H9 (cell line): ENCODE results near the gene AADACL3. TPM values are rescaled to one million over a fixed set of nuclear protein-coding genes. Genes with fewer than 3 reads are reported as not detected.

Experiments
- DNase-seq: peaks from one replicate; pipeline ENCODE4 v3.0.0-alpha.2; 2017
- H2AFZ ChIP-seq: one replicate; pipeline ENCODE4 v1.6.1; 2013; ENCODE audit warnings: mild to moderate bottlenecking, low read length, control low read depth, moderate library complexity
- H2AK5ac ChIP-seq: 2 replicates; pipeline ENCODE4 v1.6.1; 2013; ENCODE audit warnings: low read length, control low read depth, mixed read lengths; ENCODE audit not compliant: insufficient read length
- H2BK120ac ChIP-seq: one replicate; pipeline ENCODE4 v1.6.1; 2013; ENCODE audit warnings: low read depth, mild to moderate bottlenecking, low read length, control low read depth, inconsistent platforms; ENCODE audit not compliant: poor library complexity, severe bottlenecking
- H2BK12ac ChIP-seq: 2 replicates; pipeline ENCODE4 v1.6.1; 2013; ENCODE audit warnings: low read length, control low read depth, mixed read lengths, low read depth; ENCODE audit not compliant: insufficient read length
- H2BK15ac ChIP-seq: 2 replicates; pipeline ENCODE4 v1.6.1; 2013; ENCODE audit warnings: low read depth, low read length, control low read depth
- H2BK20ac ChIP-seq: one replicate; pipeline ENCODE4 v1.6.1; 2013; ENCODE audit warnings: low read depth, mild to moderate bottlenecking, low read length, control low read depth, inconsistent platforms; ENCODE audit not compliant: poor library complexity, severe bottlenecking
- H2BK5ac ChIP-seq: 2 replicates; pipeline ENCODE4 v1.6.1; 2013; ENCODE audit warnings: low read length, control low read depth, mixed read lengths; ENCODE audit not compliant: insufficient read length
- H3K14ac ChIP-seq: 2 replicates; pipeline ENCODE4 v1.6.1; 2013; ENCODE audit warnings: low read length, control low read depth; ENCODE audit not compliant: insufficient read depth
- H3K18ac ChIP-seq: 2 replicates; pipeline ENCODE4 v1.6.1; 2013; ENCODE audit warnings: low read depth, mild to moderate bottlenecking, mixed read lengths, low read length, control low read depth; ENCODE audit not compliant: insufficient read length
- H3K23ac ChIP-seq: 2 replicates; pipeline ENCODE4 v1.6.1; 2013; ENCODE audit warnings: low read length, control low read depth, mixed read lengths, low read depth; ENCODE audit not compliant: insufficient read length
- H3K23me2 ChIP-seq: 2 replicates; pipeline ENCODE4 v1.6.1; 2013; ENCODE audit warnings: low read depth, mild to moderate bottlenecking, mixed read lengths, low read length, control low read depth; ENCODE audit not compliant: insufficient read length, poor library complexity, severe bottlenecking
- H3K27ac ChIP-seq: 2 replicates; pipeline ENCODE4 v1.5.1; 2013; ENCODE audit warnings: low read length, control low read depth, mixed read lengths, low read depth; ENCODE audit not compliant: insufficient read length
- H3K27me3 ChIP-seq: 2 replicates; pipeline ENCODE4 v1.6.1; 2013; ENCODE audit warnings: low read length, control low read depth, inconsistent platforms; ENCODE audit not compliant: insufficient read depth
- H3K4ac ChIP-seq: 2 replicates; pipeline ENCODE4 v1.6.1; 2013; ENCODE audit warnings: low read depth, mild to moderate bottlenecking, control low read depth, inconsistent platforms, low read length, moderate library complexity
- H3K4me1 ChIP-seq: 2 replicates; pipeline ENCODE4 v1.6.1; 2013; ENCODE audit warnings: low read length, control low read depth, inconsistent platforms; ENCODE audit not compliant: insufficient read depth
- H3K4me2 ChIP-seq: 2 replicates; pipeline ENCODE4 v1.6.1; 2013; ENCODE audit warnings: low read length, control low read depth, mixed read lengths; ENCODE audit not compliant: insufficient read length, insufficient read depth
- H3K56ac ChIP-seq: 2 replicates; pipeline ENCODE4 v1.6.1; 2013; ENCODE audit warnings: low read depth, mild to moderate bottlenecking, mixed read lengths, low read length, control low read depth; ENCODE audit not compliant: insufficient read length
- H3K79me1 ChIP-seq: 2 replicates; pipeline ENCODE4 v1.6.1; 2013; ENCODE audit warnings: low read depth, mild to moderate bottlenecking, moderate library complexity, low read length, control low read depth, inconsistent platforms; ENCODE audit not compliant: insufficient read depth, poor library complexity, severe bottlenecking
- H3K79me2 ChIP-seq: 2 replicates; pipeline ENCODE4 v1.6.1; 2013; ENCODE audit warnings: low read length, control low read depth, inconsistent platforms; ENCODE audit not compliant: insufficient read depth
- H3K9ac ChIP-seq: 2 replicates; pipeline ENCODE4 v1.6.1; 2013; ENCODE audit warnings: low read length, control low read depth, mixed read lengths; ENCODE audit not compliant: insufficient read length; ENCODE audit errors: extremely low read depth
- H3K9me3 ChIP-seq: one replicate; pipeline ENCODE4 v1.6.1; 2013; ENCODE audit warnings: low read depth, low read length, inconsistent platforms; ENCODE audit not compliant: control insufficient read depth
- H3T11ph ChIP-seq: one replicate; pipeline ENCODE4 v1.6.1; 2013; ENCODE audit warnings: mild to moderate bottlenecking, low read length, control low read depth, inconsistent platforms
- H4K20me1 ChIP-seq: one replicate; pipeline ENCODE4 v1.6.1; 2013; ENCODE audit not compliant: control insufficient read depth, insufficient read length, insufficient read depth
- H4K5ac ChIP-seq: 2 replicates; pipeline ENCODE4 v1.6.1; 2013; ENCODE audit warnings: low read depth, mild to moderate bottlenecking, mixed read lengths, low read length, control low read depth; ENCODE audit not compliant: insufficient read length
- H4K8ac ChIP-seq: replicated peaks from 2 replicates; pipeline ENCODE4 v1.6.1; 2013; ENCODE audit warnings: low read length, control low read depth, mixed read lengths, low read depth; ENCODE audit not compliant: insufficient read length
- H4K91ac ChIP-seq: 2 replicates; pipeline ENCODE4 v1.6.1; 2013; ENCODE audit warnings: low read depth, mild to moderate bottlenecking, moderate library complexity, mixed read lengths, low read length, control low read depth; ENCODE audit not compliant: insufficient read length
- H3K27ac Mint-ChIP-seq, 3 experiments: 2 replicates in 2 of 3; 3 replicates in 1 of 3; pipeline ENCODE4 v1.8.0; 2020 to 2021; ENCODE audit warnings: mixed read lengths in 3 of 3, mild to moderate bottlenecking in 1 of 3, moderate library complexity in 1 of 3
- H3K27me3 Mint-ChIP-seq: 2 replicates; pipeline ENCODE4 v1.8.0; 2021; ENCODE audit warnings: low read depth, mild to moderate bottlenecking, moderate library complexity, mixed read lengths
- H3K36me3 Mint-ChIP-seq, 3 experiments: 2 replicates in 2 of 3; 3 replicates in 1 of 3; pipeline ENCODE4 v1.8.0; 2020 to 2021; ENCODE audit warnings: low read depth in 3 of 3, mixed read lengths in 3 of 3; ENCODE audit not compliant: insufficient read depth in 1 of 3
- H3K4me1 Mint-ChIP-seq, 2 experiments: 2 replicates each; pipeline ENCODE4 v1.8.0; 2020; ENCODE audit warnings: mixed read lengths in 2 of 2
- H3K4me3 Mint-ChIP-seq, 2 experiments: 2 replicates in 1 of 2; 3 replicates in 1 of 2; pipeline ENCODE4 v1.8.0; 2020 to 2021; ENCODE audit warnings: mild to moderate bottlenecking in 2 of 2, mixed read lengths in 2 of 2, moderate library complexity in 1 of 2
- H3K9me3 Mint-ChIP-seq, 2 experiments: 2 replicates in 1 of 2; 3 replicates in 1 of 2; pipeline ENCODE4 v1.8.0; 2020; ENCODE audit warnings: mild to moderate bottlenecking in 2 of 2, mixed read lengths in 2 of 2, moderate library complexity in 1 of 2
- CTCF ChIP-seq: fragments of 200-600 bp; sonication (generic); conservative IDR thresholded peaks from 3 replicates; pipeline ENCODE4 v1.8.0; 2021; ENCODE audit warnings: antibody characterized with exemption, mild to moderate bottlenecking
- total RNA-seq: library from RNA; stranded (reverse); gene quantifications from 2 replicates; pipeline ENCODE4 v1.2.1, GENCODE V29; 2021

The AADACL3 gene
- total RNA-seq, 1 experiment from 2014 or later, result 0.22 TPM

- H3K56ac ChIP-seq, result no peak overlapping the region
- H2BK12ac ChIP-seq, result no peak overlapping the region
- no peak overlapping the region for H3K23ac ChIP-seq
- no peak for TF ChIP-seq CTCF
- H3K9me3 ChIP-seq, result no peaks in the 10 kb centered on the region
- no peak overlapping the region for H2AK5ac ChIP-seq
- H4K5ac ChIP-seq, result no peak overlapping the region
- no peak overlapping the region for H2BK20ac ChIP-seq
- H4K8ac ChIP-seq, result no peak overlapping the region
- no peak for DNase-seq
- H4K20me1 ChIP-seq, result no peaks in the 10 kb centered on the region
- H3K9ac ChIP-seq, result no peak overlapping the region
- no peak overlapping the region for H2BK5ac ChIP-seq
- no peak overlapping the region for H2BK15ac ChIP-seq
- H3K4me2 ChIP-seq, result no peak overlapping the region
- no peak overlapping the region for H2AFZ ChIP-seq
- Mint-ChIP-seq H3K36me3 (no peaks in the 10 kb centered on the region), H3K27ac (no peak overlapping the region), H3K9me3 (peaks cover 8 to 10% of the 10 kb centered on the region in 2 experiments; a peak in 4 of 5 replicates), H3K4me1 (no peaks in the 10 kb centered on the region), H3K27me3 (peaks cover 2% of the 10 kb centered on the region; the same call in 1 of the 2 replicates), H3K4me3 (no peak overlapping the region)
- no peak overlapping the region for H3T11ph ChIP-seq
- no peak overlapping the region for H3K18ac ChIP-seq
- no peak overlapping the region for H4K91ac ChIP-seq
- no peaks in the 10 kb centered on the region for H3K27me3 ChIP-seq
- no peak overlapping the region for H3K27ac ChIP-seq
- no peak overlapping the region for H3K14ac ChIP-seq
- H3K4ac ChIP-seq, result no peak overlapping the region
- H3K23me2 ChIP-seq, result no peaks in the 10 kb centered on the region
- H2BK120ac ChIP-seq, result no peak overlapping the region
- H3K4me1 ChIP-seq, result no peaks in the 10 kb centered on the region
- no peaks in the 10 kb centered on the region for H3K79me2 ChIP-seq
- no peaks in the 10 kb centered on the region for H3K79me1 ChIP-seq
Observed at GRCh38 chr1:12748778-12749355, 33.0 kb downstream of the AADACL3 start.
